Nephron (organoid): ENCODE results near the gene KRT222.
A peak's percentile ranks its signal among the peaks of the same experiment; 100 is the strongest.

Experiments
- H3K27ac Mint-ChIP-seq, 3 experiments: 2 replicates each; pipeline ENCODE4 v1.8.0; 2020; ENCODE audit warnings: mixed read lengths in 3 of 3, mild to moderate bottlenecking in 2 of 3, moderate library complexity in 1 of 3
- H3K27me3 Mint-ChIP-seq: 2 replicates; pipeline ENCODE4 v1.8.0; 2021; ENCODE audit warnings: low read depth, mild to moderate bottlenecking, moderate library complexity, mixed read lengths
- H3K36me3 Mint-ChIP-seq: 2 replicates; pipeline ENCODE4 v1.8.0; 2020; ENCODE audit warnings: low read depth, mixed read lengths
- H3K4me1 Mint-ChIP-seq: 2 replicates; pipeline ENCODE4 v1.8.0; 2020; ENCODE audit warnings: mixed read lengths
- H3K4me3 Mint-ChIP-seq, 3 experiments: 2 replicates each; pipeline ENCODE4 v1.8.0; 2020; ENCODE audit warnings: mild to moderate bottlenecking in 3 of 3, mixed read lengths in 3 of 3, moderate library complexity in 2 of 3
- H3K9me3 Mint-ChIP-seq: 2 replicates; pipeline ENCODE4 v1.8.0; 2020; ENCODE audit warnings: mixed read lengths
- CTCF ChIP-seq, 3 experiments: fragments of 200-600 bp; sonication (generic); IDR thresholded peaks; one replicate each; pipeline ENCODE4 v1.5.0; 2021; ENCODE audit warnings: antibody characterized with exemption in 3 of 3; ENCODE audit not compliant: unreplicated experiment in 3 of 3

The KRT222 gene

GRCh38 chr17:40645943-40646342 lies 19.0 kb downstream of the KRT222 start:
- H3K4me3 Mint-ChIP-seq, result peak overlapping the region; percentile 90 to 95 (median 95)
- no peaks in the 10 kb centered on the region for H3K27me3 Mint-ChIP-seq
- H3K4me1 Mint-ChIP-seq, result peaks cover 52% of the 10 kb centered on the region
- peak overlapping the region; percentile 50 to 100 (median 69) for H3K27ac Mint-ChIP-seq
- no peaks in the 10 kb centered on the region for H3K9me3 Mint-ChIP-seq
- no peak for TF ChIP-seq CTCF (IDR thresholded peaks at IDR 0.05; ENCODE audit: unreplicated experiment in 3 of 3)
- peaks cover 37% of the 10 kb centered on the region for H3K36me3 Mint-ChIP-seq

DNA sequence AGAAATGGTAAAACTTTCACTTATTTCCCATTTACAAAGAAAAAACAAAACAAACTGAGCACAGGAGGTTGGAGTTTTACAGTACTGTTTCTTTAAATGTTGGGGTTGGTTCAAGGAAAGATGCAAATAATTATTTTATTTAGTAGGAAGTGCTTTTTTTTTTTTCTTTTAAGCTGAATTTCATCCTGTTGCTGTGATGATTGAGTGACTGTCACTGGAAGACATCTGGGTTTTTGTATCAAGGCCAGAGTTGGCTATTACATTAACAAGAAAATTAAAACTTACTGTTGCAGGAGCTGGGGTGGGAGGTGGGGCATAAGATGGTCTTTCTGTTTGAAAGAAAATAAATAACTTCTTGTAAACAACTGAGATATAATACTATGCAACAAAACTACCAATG lies 19.7 kb downstream of the KRT222 start:
- peaks cover 52% of the 10 kb centered on the region for H3K4me1 Mint-ChIP-seq
- H3K27ac Mint-ChIP-seq, result peak overlapping the region; percentile 70 to 75 (median 74)
- H3K27me3 Mint-ChIP-seq, result no peaks in the 10 kb centered on the region
- H3K36me3 Mint-ChIP-seq, result peaks cover 43% of the 10 kb centered on the region
- H3K4me3 Mint-ChIP-seq, result peak overlapping the region; percentile 71 to 85 (median 81)
- no peaks in the 10 kb centered on the region for H3K9me3 Mint-ChIP-seq
- TF ChIP-seq CTCF (IDR thresholded peaks at IDR 0.05; ENCODE audit: unreplicated experiment in 3 of 3), result no peak

DNA sequence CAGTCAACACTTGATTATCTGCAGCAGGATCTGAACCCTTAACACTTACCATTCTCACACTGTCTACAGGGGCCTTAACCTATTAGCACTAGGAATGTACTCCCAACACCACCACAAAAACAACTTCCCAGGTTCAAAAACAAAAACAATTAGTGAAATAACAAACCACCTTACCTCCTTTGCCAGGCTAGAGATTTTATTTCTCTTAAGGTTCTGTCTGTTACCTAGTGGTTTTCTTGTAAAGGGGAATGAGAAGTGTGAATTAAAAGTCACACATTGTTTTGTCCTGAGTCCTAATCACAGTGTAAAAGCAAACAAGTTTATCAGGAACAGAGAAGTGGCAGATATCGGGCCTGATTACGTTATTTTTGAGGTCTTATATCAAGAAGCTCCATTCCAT lies 27.0 kb downstream of the KRT222 start:
- Mint-ChIP-seq H3K36me3 (peaks cover 77% of the 10 kb centered on the region), H3K27me3 (no peaks in the 10 kb centered on the region), H3K4me3 (no peak overlapping the region), H3K27ac (no peak overlapping the region), H3K4me1 (peaks cover 8% of the 10 kb centered on the region), H3K9me3 (no peaks in the 10 kb centered on the region)
- TF ChIP-seq CTCF (IDR thresholded peaks at IDR 0.05; ENCODE audit: unreplicated experiment in 3 of 3), result no peak

- peaks cover 85% of the 10 kb centered on the region for H3K36me3 Mint-ChIP-seq
- no peak for TF ChIP-seq CTCF (IDR thresholded peaks at IDR 0.05; ENCODE audit: unreplicated experiment in 3 of 3)
- no peaks in the 10 kb centered on the region for H3K4me1 Mint-ChIP-seq
- no peaks in the 10 kb centered on the region for H3K27me3 Mint-ChIP-seq
- H3K27ac Mint-ChIP-seq, result no peak overlapping the region
- H3K4me3 Mint-ChIP-seq, result no peak overlapping the region
- H3K9me3 Mint-ChIP-seq, result no peaks in the 10 kb centered on the region
Measured at GRCh38 chr17:40633871-40634270, 31.1 kb downstream of the KRT222 start.

- no peak for TF ChIP-seq CTCF (IDR thresholded peaks at IDR 0.05; ENCODE audit: unreplicated experiment in 3 of 3)
- Mint-ChIP-seq H3K4me1 (no peaks in the 10 kb centered on the region), H3K27ac (no peak overlapping the region), H3K9me3 (no peaks in the 10 kb centered on the region), H3K4me3 (no peak overlapping the region), H3K27me3 (no peaks in the 10 kb centered on the region), H3K36me3 (peaks cover 85% of the 10 kb centered on the region)
Measured at GRCh38 chr17:40632216-40632615, 32.8 kb downstream of the KRT222 start.

DNA sequence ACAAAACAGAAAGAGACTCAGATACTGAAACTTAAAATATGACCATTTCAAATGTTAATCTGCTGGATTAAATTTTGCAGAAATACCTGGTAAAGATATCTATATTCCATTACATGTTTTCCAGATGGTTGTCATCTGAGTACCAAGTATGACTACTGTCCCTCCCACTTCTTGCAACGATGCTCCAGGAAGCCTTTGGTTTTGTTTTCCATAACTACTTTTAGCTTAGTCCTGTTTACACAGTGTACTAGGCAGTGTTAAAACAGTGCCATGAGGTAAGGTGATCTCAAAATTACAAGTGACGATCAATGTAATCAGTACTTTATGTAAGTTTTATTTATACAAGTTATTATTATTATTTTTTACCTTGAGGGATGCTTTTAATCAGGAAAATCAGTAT lies 35.1 kb downstream of the KRT222 start:
- Mint-ChIP-seq H3K36me3 (peaks cover 71% of the 10 kb centered on the region), H3K9me3 (no peaks in the 10 kb centered on the region), H3K27ac (no peak overlapping the region)

More for the DNA sequence above, 35.1 kb downstream of the KRT222 start:
- Mint-ChIP-seq H3K4me1 (no peaks in the 10 kb centered on the region), H3K4me3 (no peak overlapping the region), H3K27me3 (no peaks in the 10 kb centered on the region)
- no peak for TF ChIP-seq CTCF (IDR thresholded peaks at IDR 0.05; ENCODE audit: unreplicated experiment in 3 of 3)
